Stimulated activated CD4-positive, alpha-beta T cell treated with anti-CD3 and anti-CD28 coated beads, Interleukin-1b, Interleukin-23, amount 100 ng/mL, for 4 hours (primary cell): ENCODE measurements around the gene DNAJA1.
"Not testable (repeated sequence)": the region's sequence is repeated elsewhere in the genome, so short reads cannot be mapped to it uniquely, and the experiment has no call there.

Experiments used
- DNase-seq, 2 donors: peaks; one replicate each; pipeline ENCODE4 v3.0.0-alpha.2; 2020; ENCODE audit warnings: low read depth in 2 of 2

The DNAJA1 gene

GRCh38 chr9:33024966-33025571 lies at the start of gene DNAJA1:
TSS of gene DNAJA1 (plus strand) at chr9:33025273. CDS start at chr9:33026485, 1,212 bp downstream.
- DNase-seq, result peak; percentile 96

GRCh38 chr9:32978051-32978450 lies 47.0 kb upstream of the DNAJA1 start:
- DNase-seq, result no peak

GRCh38 chr9:32986971-32987370 lies 38.1 kb upstream of the DNAJA1 start:
- no peak for DNase-seq

- DNase-seq, result no peak
Measured at GRCh38 chr9:32989660-32990059, 35.4 kb upstream of the DNAJA1 start.

- no peak for DNase-seq
Measured at GRCh38 chr9:32991897-32992594, 33.0 kb upstream of the DNAJA1 start.

GRCh38 chr9:32992595-32993238 lies 32.4 kb upstream of the DNAJA1 start:
- DNase-seq, result no peak

- peak in 1 of 2 donors; percentile 1 for DNase-seq
Measured at GRCh38 chr9:33000682-33001055, 24.4 kb upstream of the DNAJA1 start.

GRCh38 chr9:33005335-33005734 lies 19.7 kb upstream of the DNAJA1 start:
- not testable (repeated sequence) for DNase-seq

- no peak for DNase-seq
Measured at GRCh38 chr9:33007755-33008154, 17.3 kb upstream of the DNAJA1 start.

- no peak for DNase-seq
Measured at GRCh38 chr9:33011831-33012230, 13.2 kb upstream of the DNAJA1 start.

- DNase-seq, result no peak
Measured at GRCh38 chr9:33012328-33013069, 12.6 kb upstream of the DNAJA1 start.

- DNase-seq, result no peak
Measured at GRCh38 chr9:33013962-33014664, 11.0 kb upstream of the DNAJA1 start.

- DNase-seq, result no peak
Measured at GRCh38 chr9:33014665-33015014, 10.4 kb upstream of the DNAJA1 start.

GRCh38 chr9:33017283-33018041 lies 7.6 kb upstream of the DNAJA1 start:
- no peak for DNase-seq

GRCh38 chr9:33019797-33020196 lies 5.3 kb upstream of the DNAJA1 start:
- DNase-seq, result no peak

- DNase-seq, result no peak
Measured at GRCh38 chr9:33022303-33022702, 2.8 kb upstream of the DNAJA1 start.

GRCh38 chr9:33022755-33023154 lies 2.3 kb upstream of the DNAJA1 start:
- no peak for DNase-seq

- no peak for DNase-seq
Measured at GRCh38 chr9:33023661-33024060, 1.4 kb upstream of the DNAJA1 start.

- peak in 1 of 2 donors; percentile 24 for DNase-seq
Measured at GRCh38 chr9:33024126-33024965, 727 bp upstream of the DNAJA1 start.
